Measurements from ENCODE around the gene MCHR1.
"Not testable (repeated sequence)": the region's sequence is repeated elsewhere in the genome, so short reads cannot be mapped to it uniquely, and the experiment has no call there.

The MCHR1 gene

DNA sequence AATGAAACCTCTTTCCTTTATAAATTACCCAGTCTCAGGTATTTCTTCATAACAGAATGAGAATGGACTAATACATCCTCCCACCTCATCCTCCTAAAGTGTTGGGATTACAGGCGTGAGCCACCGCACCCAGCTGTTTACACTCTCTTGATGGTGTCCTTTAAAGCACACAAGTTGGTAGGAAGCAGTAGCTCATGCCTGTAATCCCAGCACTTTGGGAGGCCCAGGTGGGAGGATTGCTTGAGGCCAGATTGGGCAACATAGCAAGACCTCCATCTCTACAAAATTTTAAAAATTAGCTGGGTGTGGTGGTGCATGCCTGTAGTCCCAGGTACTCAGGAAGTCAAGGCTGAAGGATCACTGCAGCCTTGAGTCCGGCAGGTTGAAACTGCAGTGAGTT lies 23.3 kb upstream of the MCHR1 start:
- not testable (repeated sequence) for DNase-seq (ENCODE audit: low read depth in 2 of 2)

DNA sequence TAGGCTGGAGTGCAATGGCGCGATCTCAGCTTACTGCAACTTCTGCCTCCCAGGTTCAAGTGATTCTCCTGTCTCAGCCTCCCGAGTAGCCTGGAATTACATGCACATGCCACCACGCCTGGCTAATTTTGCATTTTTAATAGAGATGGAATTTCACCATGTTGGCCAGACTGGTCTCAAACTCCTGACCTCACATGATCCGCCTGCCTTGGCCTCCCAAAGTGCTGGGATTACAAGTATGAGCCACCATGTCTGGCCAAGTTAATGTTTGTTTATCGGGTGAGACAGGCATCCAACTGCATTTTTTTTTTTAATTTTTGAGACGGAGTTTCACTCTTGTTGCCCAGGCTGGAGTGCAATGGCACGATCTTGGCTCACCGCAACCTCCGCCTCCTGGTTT lies 22.6 kb upstream of the MCHR1 start:
- DNase-seq (ENCODE audit: low read depth in 2 of 2), result not testable (repeated sequence)

DNA sequence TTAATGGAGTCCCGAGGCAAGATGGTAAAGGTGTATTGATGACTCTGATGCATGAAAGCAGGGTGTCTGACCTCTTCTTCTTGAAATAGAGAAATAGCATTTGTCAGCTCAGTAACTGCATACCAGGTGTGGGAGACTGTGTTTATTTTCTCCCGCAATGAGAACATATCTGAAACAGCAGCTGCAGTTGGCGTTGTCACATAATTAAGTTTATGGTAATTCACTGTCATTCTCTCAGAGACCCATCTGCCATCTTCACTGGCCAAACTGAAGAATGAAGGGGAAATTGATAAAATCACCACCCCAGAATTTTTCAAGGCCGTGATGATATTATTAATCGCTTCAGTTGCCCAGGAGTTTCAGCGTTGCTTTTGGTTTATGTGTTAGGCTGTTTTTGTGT lies 20.1 kb upstream of the MCHR1 start:
- DNase-seq (ENCODE audit: low read depth in 2 of 2), result no peak

DNA sequence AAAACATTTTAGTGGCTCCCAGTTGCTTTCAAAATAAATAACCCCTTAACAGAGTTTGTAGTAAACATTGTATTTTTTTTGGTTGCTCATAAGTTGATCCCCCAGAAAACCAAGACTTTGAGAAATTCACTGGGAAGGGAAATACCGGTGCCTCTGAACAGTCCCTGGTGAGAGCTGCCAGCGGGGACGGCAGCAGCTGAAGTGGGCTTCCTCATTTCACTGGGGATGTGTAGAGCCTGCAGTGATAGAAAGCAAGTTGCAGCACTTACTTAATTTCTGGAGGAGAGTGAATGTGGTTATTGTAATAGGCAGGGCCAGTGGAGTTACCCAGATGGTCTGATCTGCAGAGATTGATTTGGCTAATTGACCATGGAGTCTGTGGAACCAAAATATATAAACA lies 18.6 kb upstream of the MCHR1 start:
- no peak for DNase-seq (ENCODE audit: low read depth in 2 of 2)

DNA sequence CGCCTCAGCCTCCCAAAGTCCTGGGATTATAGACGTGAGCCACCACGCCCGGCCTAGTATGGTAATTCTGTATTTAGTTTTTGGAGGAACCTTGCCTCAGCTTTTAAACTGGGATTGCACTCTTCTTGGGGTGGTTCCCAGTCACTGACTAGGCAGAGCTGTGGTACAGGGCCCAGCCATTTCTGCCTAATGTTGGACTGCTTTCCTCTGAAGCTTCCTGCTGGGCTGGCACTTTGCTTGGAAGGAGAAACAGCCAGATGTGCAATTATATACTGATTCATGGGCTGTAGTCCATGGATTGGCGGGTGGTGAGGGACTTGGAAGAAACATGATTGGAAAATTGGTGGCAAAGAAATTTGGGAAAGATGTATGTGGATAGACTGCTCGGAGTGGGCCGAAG lies 17.6 kb upstream of the MCHR1 start:
- no peak for DNase-seq (ENCODE audit: low read depth in 2 of 2)

DNA sequence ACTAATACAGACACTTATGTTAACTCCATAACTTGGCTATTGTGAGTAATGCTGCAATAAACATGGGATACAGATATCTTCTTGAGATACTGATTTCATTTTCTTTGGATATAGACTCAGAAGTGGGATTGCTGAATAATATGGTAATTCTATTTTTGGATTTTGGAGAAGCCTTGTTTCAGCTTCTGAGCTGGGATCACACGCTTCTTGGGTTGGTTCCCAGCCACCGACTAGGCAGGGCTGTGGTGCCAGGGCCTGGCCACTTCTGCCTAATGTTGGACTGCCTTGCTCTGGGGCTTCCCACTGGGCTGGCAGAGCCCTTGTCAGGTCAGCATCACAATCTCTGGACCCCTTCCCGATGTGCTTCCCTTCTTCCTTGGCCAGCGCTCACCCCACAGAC lies 14.0 kb upstream of the MCHR1 start:
- DNase-seq (ENCODE audit: low read depth in 2 of 2), result no peak

DNA sequence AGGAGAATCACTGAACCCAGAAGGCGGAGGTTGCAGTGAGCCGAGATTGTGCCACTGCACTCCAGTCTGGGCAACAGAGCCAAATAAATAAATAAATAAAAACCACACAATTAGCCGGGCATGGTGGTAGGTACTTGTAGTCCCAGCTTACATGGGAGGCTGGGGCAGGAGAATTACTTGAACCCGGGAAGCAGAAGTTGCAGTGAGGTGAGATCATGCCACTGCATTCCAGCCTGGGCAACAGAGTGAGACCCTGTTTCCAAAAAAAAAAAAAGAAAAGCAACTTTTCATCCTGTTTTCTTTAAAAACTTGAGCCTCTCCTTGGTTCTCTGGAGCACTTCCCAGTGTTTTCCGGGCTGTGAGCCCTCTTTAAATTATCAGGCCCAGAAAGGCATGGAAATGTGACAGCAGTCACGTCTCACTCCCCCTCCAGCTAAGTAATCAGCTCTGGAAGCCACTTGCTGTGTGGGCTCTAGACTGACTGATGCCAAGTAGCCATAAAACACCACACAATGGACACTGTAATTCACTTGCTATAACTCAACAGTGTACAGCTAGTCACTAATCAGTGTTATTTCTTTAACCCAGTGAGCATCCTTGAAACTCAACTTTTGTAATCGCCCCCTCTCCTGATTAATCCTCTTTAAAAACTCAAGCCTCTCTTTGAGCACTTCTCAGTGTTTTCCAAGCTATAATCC lies 13.0 kb upstream of the MCHR1 start:
- DNase-seq (ENCODE audit: low read depth in 2 of 2), result no peak

DNA sequence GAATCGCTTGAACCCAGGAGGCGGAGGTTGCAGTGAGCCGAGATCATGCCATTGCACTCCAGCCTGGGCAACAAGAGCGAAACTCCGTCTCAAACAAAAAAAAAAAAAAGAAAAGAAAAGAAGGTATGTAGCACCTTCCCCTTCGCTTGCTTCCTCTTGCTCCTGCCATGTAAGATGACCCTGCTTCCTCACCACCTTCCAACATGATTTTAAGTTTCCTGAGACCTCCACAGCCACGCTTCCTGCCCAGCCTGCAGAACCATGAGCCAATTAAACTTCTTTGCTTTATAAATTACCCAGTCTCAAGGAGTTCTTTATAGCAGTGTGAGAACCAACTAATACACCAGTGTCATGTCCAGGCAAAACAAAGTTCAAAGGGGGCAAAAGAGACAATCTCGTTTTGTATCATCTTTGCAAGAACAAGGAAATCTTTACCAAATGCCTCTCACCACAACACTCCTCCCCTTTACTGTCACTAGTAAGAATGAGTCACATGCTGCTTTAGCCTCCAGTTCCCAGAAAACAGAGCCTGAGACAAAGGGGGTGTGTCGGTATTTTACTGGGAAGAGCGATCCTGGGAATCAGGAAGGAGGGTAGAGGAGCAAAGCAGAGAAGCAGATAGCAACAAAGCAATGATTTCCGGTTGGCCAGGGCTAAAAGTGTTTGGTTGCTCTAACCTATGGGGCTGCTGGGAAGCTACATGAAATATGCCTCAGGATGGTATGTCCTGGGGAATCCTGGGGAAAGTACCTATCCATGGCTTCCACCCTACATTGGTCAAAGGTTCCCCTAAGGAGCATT lies 10.5 kb upstream of the MCHR1 start:
- DNase-seq (ENCODE audit: low read depth in 2 of 2), result no peak

DNA sequence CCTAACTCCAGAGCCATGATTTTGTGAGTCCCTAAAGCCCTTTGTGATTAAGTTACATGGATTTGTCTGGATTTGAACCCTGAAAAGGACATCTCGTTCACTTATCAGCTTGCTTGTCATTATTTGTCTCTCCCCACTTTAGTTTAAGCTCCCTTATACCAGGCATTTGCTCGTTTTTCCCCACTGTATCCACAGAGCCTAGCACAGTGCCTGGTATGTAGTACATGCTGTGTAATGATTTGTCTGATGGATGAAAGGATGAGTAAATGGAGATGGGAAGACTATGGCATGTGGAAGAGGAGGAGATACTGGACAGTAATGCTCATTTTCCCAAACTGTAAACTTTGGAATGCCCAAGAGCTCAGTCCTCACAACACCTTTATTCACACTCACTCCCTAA lies 9.2 kb upstream of the MCHR1 start:
- no peak for DNase-seq (ENCODE audit: low read depth in 2 of 2)

DNA sequence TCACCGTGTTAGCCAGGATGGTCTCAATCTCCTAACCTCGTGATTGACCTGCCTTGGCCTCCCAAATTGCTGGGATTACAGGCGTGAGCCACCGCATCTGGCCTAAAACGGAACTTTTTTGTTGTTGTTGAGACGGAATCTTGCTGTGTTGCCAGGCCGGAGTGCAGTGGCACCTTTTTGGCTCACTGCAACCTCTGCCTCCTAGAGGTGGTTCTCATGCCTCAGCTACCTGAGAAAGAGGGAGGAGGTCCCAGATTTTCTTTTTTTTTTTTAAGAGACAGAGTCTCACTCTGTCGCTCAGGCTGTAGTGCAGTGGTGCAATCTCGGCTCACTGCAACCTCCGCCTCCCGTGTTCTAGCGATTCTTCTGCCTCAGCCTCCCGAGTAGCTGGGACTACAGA lies 7.9 kb upstream of the MCHR1 start:
- no peak for DNase-seq (ENCODE audit: low read depth in 2 of 2)

DNA sequence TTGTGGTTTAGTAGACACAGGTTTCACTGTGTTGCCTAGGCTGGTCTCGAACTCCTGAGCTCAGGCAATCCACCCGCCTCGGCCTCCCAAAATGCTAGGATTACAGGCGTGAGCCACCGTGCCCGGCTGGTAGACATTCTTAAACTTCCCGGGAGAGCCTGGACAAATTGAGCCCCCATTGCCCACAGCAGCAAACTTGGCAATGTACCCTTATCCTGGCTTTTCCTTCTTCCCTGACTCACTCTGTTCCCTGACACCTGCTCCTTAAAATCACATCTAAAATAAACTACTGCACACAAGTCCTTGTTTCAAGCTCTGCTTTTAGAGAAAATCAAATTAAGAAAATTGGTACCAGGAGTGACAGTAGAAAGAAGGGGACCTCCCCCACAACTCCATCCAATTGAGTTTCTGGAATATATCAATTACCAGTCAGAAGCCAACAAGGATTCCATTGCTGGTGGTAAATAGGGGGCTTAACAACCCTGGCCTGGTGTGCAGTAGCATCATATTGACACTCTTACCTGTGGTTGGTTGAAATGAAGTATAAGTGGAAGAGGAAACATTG lies 7.4 kb upstream of the MCHR1 start:
- DNase-seq (ENCODE audit: low read depth in 2 of 2), result no peak

DNA sequence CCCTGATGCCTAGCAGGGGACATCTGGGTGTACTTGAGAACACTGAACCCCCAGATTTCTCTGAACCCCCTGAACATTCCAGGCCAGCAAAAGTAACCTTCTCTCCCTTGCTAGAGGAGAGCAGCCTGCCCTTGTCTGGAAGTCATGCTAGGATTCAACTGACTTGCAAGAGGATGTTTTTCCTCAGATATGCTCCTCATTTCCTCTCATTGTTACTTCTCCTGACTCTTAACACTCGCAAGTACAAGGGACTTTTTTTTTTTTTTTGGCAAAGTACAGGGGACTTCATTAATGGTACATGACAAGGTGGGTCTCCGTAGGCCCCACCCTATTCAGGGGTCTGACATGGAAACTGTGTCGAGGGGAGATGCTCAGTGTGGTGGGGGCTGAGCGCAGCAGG lies 6.3 kb upstream of the MCHR1 start:
- no peak for DNase-seq (ENCODE audit: low read depth in 2 of 2)

DNA sequence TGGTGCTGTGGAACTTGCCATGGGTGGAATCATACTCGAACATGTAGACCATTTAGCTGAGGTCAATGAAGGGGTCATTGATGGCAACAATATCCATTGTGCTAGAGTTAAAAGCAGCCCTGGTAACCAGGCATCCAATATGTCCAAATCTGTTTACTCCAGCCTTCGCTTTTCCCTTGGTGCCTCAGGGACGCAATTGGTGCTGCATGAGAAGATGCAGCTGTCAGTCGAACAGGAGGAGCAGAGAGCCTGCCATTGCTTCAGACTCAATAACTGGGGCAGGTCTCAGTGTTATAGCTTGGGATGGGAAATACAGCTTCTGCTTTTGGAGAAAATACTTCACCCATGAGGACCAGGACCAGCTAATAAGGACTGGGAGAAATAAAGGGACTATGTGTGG lies 5.0 kb upstream of the MCHR1 start:
- DNase-seq (ENCODE audit: low read depth in 2 of 2), result no peak

DNA sequence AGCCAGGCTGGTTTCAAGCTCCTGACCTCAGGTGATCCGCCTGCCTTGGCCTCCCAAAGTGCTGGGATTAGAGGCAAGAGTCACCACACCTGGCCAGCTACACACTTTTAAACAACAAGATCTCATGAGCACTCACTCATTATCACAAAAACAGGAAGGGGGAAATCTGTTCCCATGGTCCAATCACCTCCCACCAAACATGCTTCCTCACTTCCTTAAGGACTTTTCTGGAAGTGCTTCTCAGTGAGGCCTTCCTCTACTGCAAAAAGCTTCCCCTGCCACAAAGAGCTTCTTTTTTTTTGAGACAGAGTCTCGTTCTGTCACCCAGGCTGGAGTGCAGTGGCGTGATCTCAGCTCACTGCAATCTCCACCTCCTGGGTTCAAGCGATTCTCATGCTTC lies 3.1 kb upstream of the MCHR1 start:
- DNase-seq (ENCODE audit: low read depth in 2 of 2), result not testable (repeated sequence)

DNA sequence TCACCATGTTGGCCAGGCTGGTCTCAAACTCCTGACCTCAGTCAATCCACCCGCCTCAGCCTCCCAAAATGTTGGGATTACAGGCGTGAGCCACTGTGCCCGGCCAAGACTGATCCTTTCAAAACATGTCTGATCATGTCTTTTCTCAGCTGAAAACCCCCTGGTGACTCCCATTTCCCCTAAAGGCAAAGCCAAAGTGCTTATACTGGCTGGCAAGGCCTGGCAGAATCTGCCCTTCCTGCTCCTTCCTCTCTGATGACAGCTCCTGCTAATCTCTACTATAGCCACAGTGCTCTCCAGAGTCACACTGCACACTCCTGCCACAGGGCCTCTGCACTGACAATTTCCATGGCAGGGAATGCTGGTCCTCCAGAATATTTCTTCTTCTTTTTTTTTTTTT lies 2.6 kb upstream of the MCHR1 start:
- DNase-seq (ENCODE audit: low read depth in 2 of 2), result no peak

DNA sequence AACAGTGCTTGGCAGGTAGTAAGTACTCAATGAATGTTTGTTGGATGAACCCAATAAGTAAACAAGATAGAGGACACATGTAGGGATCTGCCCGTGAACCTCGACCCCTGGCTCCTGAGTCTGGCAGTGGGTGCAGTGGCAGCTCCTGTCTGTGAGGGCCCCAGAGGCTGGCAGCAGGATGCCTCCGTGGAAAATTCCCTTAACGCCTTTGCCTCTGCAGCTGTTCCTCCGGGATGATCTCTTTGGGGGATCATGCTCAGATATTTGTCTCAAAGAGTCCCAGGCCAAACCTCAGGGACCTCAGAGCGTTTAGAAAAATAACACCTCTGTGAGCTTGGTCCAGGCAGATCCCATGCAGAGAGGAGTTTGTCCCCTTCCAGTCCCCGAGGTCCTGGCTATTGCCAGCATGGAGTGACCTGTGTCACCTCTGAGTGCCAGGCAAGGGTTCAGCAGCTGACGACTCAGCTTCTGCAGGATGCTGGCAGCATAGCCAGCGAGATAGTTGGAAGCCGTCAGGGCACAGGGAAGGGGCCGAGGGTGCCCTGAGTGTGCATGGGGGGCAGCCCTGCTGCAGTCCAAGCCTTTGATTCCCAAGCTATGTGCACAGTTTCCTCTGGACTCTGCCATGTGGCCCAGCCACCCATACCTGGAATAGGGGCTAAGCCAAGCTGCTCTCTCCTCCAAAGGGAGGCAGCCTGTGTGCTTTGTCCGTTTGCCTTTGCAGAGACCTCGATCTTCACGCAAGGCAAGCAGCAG lies 613 bp upstream of the MCHR1 start:
- DNase-seq (ENCODE audit: low read depth in 2 of 2), result no peak

DNA sequence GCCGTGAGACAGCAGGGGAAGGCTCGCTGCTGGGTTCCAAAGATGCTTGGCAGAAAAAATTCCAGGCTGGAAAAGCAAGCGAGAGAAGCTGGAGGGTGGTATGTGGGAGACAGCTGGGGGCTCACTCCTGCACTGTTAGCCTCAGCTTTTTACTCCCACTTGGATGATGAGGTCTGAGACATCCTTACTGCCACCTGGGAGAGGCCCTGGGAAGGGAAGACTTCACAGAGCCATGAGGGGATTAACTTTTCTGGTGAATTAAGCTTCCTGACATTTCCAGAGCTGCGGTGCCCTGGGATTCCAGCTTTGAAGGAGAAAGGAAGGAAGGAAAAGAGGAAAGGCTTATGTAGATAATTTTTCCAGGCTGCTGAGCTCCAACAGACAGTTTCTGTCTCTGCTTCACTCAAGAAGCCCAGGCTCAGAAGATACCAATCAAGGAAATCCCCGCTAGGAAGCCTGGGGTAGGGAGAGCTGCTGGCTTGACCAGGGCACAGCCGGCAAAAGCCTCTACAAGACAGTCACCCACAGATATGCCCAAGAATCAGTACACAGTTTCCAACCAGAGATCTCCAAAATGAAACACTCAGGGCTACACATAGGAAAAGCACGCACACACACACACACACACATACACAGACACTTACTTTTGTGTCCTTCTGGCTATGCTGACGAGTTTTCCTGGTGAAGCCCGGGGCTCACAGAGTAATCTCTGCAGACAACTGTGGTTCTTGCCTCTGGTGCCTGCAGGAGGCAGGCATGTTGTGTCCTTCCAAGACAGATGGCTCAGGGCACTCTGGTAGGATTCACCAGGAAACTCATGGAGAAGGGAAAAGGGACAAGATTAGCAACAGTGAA lies 907 bp downstream of the MCHR1 start:
- DNase-seq (ENCODE audit: low read depth in 2 of 2), result no peak

DNA sequence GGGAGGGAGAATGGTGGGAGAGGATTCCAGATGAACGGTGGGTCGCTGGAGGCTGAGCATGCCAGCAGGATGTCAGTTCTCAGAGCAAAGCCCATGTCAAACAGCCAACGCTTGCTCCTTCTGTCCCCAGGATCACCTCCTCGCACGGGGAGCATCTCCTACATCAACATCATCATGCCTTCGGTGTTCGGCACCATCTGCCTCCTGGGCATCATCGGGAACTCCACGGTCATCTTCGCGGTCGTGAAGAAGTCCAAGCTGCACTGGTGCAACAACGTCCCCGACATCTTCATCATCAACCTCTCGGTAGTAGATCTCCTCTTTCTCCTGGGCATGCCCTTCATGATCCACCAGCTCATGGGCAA lies 1.5 kb downstream of the MCHR1 start:
- DNase-seq (ENCODE audit: low read depth in 2 of 2), result no peak

DNA sequence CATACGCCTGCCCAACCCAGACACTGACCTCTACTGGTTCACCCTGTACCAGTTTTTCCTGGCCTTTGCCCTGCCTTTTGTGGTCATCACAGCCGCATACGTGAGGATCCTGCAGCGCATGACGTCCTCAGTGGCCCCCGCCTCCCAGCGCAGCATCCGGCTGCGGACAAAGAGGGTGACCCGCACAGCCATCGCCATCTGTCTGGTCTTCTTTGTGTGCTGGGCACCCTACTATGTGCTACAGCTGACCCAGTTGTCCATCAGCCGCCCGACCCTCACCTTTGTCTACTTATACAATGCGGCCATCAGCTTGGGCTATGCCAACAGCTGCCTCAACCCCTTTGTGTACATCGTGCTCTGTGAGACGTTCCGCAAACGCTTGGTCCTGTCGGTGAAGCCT lies 2.2 kb downstream of the MCHR1 start:
- no peak for DNase-seq (ENCODE audit: low read depth in 2 of 2)

DNA sequence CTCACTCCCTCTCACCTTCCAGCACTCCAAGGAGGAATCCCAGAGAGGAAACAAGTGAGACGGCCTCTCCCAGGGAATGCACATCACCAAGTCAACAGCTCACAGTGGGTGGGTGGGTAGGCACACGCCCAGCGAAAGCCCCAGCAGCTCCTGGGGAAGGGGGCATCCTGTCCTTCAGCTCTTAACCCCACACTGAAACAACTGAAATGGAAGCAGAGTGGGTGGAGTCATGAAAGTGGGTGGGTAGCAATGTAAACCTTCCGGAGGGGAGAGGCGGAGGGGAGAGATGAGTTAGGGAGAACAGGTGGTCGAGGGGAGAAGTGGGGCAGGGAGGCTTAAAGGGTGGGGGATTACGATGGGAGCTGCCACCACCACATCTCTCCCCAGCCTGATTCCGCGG lies 5.4 kb downstream of the MCHR1 start:
- DNase-seq (ENCODE audit: low read depth in 2 of 2), result no peak

DNA sequence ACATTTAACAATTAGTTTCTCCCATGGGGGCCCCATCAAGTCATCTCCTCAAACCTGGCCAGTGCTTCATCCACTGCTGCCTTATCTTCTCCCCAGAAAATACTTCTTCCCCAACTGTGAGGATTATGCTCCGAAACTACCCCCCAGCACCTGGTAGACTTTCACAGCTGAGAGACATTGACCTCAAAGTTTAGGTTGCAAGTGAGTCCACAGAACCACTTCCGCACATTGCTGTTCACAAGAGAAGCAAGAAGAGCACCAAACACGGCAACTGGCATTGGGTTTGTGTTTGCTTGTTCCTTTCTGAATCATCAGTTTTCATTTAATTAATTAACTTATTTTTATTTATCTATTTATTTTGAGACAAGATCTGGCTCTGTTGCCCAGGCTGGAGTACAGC lies 6.1 kb downstream of the MCHR1 start:
- no peak for DNase-seq (ENCODE audit: low read depth in 2 of 2)

DNA sequence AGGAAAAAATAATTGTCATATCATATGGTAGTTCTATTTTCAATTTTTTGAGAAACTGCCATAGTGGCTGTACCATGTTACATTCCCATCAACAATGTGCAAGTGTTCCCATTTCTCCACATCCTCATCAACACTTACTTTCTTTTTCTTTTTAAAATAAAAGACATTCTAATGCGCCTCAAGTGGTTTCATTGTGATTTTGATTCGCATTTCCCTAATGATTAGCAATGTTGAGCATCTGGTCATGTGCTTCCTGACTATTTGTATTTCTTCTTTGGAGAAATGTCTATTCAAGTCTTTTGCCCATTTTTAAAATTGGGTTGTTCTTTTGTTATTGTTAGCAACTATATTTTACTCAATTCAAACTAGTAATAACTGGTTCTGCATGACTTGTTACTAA lies 8.4 kb downstream of the MCHR1 start:
- DNase-seq (ENCODE audit: low read depth in 2 of 2), result no peak

All from activated CD4-positive, alpha-beta T cell treated with anti-CD3 and anti-CD28 coated beads for 24 hours (primary cell).